Measurements from ENCODE around the gene FUBP1. TPM values are rescaled to one million over a fixed set of nuclear protein-coding genes. Genes with fewer than 3 reads are reported as not detected.
"Not testable (repeated sequence)": the region's sequence is repeated elsewhere in the genome, so short reads cannot be mapped to it uniquely, and the experiment has no call there.

Gene FUBP1
- total RNA-seq, 2 donors from 2014 or later = 73.8 to 118 TPM

- TF ChIP-seq CTCF (IDR thresholded peaks at IDR 0.05) = no peak
- no peaks in the 10 kb centered on the region for H3K27me3 ChIP-seq (replicated peaks; ENCODE audit: insufficient read depth)
- H3K4me1 ChIP-seq (ENCODE audit: control insufficient read depth in 1 of 2, low read depth in 2 of 2) = peaks cover 0 to 3% of the 10 kb centered on the region in 2 donors
- DNase-seq (ENCODE audit: low spot score) (no peak), ATAC-seq (ENCODE audit: insufficient number of reproducible peaks, low FRiP score, low read depth) (no peak)
- no peak overlapping the region for H3K27ac ChIP-seq
- peak overlapping the region; percentile 37 for H3K4me3 ChIP-seq
- H3K36me3 ChIP-seq = peaks cover 55% of the 10 kb centered on the region
- H3K9me3 ChIP-seq = no peaks in the 10 kb centered on the region
These were observed 52.9 kb downstream of the FUBP1 start for GRCh38 chr1:77925956-77926355.

GRCh38 chr1:77925518-77925917 is 53.4 kb downstream of the FUBP1 start:
- no peaks in the 10 kb centered on the region for H3K9me3 ChIP-seq
- H3K27ac ChIP-seq = no peak overlapping the region
- H3K27me3 ChIP-seq (replicated peaks; ENCODE audit: insufficient read depth) = no peaks in the 10 kb centered on the region
- peaks cover 0 to 3% of the 10 kb centered on the region in 2 donors for H3K4me1 ChIP-seq (ENCODE audit: control insufficient read depth in 1 of 2, low read depth in 2 of 2)
- no peak for DNase-seq (ENCODE audit: low spot score)
- no peak overlapping the region for H3K4me3 ChIP-seq
- ATAC-seq (ENCODE audit: insufficient number of reproducible peaks, low FRiP score, low read depth) = no peak
- H3K36me3 ChIP-seq = peaks cover 53% of the 10 kb centered on the region
- TF ChIP-seq CTCF (IDR thresholded peaks at IDR 0.05) = no peak

- DNase-seq (ENCODE audit: low spot score); H3K27ac ChIP-seq; ATAC-seq (ENCODE audit: insufficient number of reproducible peaks, low FRiP score, low read depth); H3K4me3 ChIP-seq; H3K4me1 ChIP-seq (ENCODE audit: control insufficient read depth in 1 of 2, low read depth in 2 of 2); H3K9me3 ChIP-seq; H3K27me3 ChIP-seq (replicated peaks; ENCODE audit: insufficient read depth): not testable (repeated sequence)
- peaks cover 47% of the 10 kb centered on the region for H3K36me3 ChIP-seq
These were observed 60.0 kb downstream of the FUBP1 start for GRCh38 chr1:77918918-77919317.

- TF ChIP-seq CTCF (IDR thresholded peaks at IDR 0.05) = no peak
- no peak overlapping the region for H3K4me3 ChIP-seq
- H3K4me1 ChIP-seq (ENCODE audit: control insufficient read depth in 1 of 2, low read depth in 2 of 2) = peaks cover 28 to 35% of the 10 kb centered on the region in 2 donors
- ATAC-seq (ENCODE audit: insufficient number of reproducible peaks, low FRiP score, low read depth) = no peak
- peak overlapping the region in 1 of 2 donors; percentile 10 for H3K27ac ChIP-seq
- peaks cover 13% of the 10 kb centered on the region for H3K36me3 ChIP-seq
- H3K27me3 ChIP-seq (replicated peaks; ENCODE audit: insufficient read depth) = no peaks in the 10 kb centered on the region
- DNase-seq (ENCODE audit: low spot score) = no peak
- no peaks in the 10 kb centered on the region for H3K9me3 ChIP-seq
These were observed 68.8 kb downstream of the FUBP1 start for GRCh38 chr1:77910116-77910515.

GRCh38 chr1:77906624-77907023 is 72.2 kb downstream of the FUBP1 start:
- Histone ChIP-seq H3K27ac (no peak overlapping the region), H3K36me3 (peaks cover 2% of the 10 kb centered on the region), H3K4me1 (ENCODE audit: control insufficient read depth in 1 of 2, low read depth in 2 of 2) (peaks cover 25 to 37% of the 10 kb centered on the region in 2 donors), H3K4me3 (no peak overlapping the region), H3K27me3 (replicated peaks; ENCODE audit: insufficient read depth) (no peaks in the 10 kb centered on the region), H3K9me3 (no peaks in the 10 kb centered on the region)
- no peak for ATAC-seq (ENCODE audit: insufficient number of reproducible peaks, low FRiP score, low read depth)
- DNase-seq (ENCODE audit: low spot score) = no peak
- no peak for TF ChIP-seq CTCF (IDR thresholded peaks at IDR 0.05)

- Histone ChIP-seq H3K9me3 (no peaks in the 10 kb centered on the region), H3K27me3 (replicated peaks; ENCODE audit: insufficient read depth) (no peaks in the 10 kb centered on the region), H3K27ac (peak overlapping the region in 1 of 2 donors; percentile 30), H3K36me3 (peaks cover 2% of the 10 kb centered on the region), H3K4me3 (no peak overlapping the region), H3K4me1 (ENCODE audit: control insufficient read depth in 1 of 2, low read depth in 2 of 2) (peaks cover 28 to 33% of the 10 kb centered on the region in 2 donors)
- DNase-seq (ENCODE audit: low spot score) (no peak), ATAC-seq (ENCODE audit: insufficient number of reproducible peaks, low FRiP score, low read depth) (no peak)
- no peak for TF ChIP-seq CTCF (IDR thresholded peaks at IDR 0.05)
These were observed 72.8 kb downstream of the FUBP1 start for GRCh38 chr1:77906019-77906545.
